ENCODE results near the gene RBM38.

RBM38 gene

DNA sequence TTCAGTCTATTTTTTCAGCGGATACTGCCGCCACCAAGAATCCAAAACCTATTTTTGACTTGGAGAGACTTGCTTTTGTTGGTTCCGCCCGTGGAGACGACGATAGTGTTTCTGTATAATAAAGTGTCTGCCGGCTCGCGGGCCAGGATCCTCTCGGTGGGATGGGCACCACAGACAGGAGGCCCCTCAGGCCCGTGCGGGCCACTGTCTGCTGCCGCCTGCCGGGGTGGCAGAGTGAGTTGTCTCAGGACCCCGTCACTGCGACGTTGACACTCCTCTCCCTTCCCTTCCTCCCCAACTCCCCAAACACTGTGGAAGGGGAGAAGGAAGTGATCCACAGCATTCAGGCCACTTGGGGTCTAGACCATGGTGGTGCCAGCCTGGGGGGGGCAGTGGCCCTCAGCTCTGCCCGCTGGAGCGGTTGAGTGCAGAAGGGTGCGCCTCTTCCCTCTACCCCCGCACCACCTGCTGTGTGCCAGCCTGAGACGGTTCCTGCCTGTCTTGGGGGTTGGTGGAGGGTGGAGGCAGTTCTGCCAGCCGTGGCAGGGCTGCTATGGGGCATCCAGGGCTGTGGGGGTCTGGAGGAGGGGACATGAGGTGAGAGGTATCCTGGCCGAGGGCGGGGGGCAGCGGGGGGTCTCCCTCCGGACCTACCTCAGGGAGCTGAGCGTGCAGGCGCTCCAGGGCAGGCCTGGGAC, 17.5 kb downstream of the RBM38 start:
- H3K27ac Mint-ChIP-seq: no peak overlapping the region
- H3K4me1 Mint-ChIP-seq: peaks cover 18% of the 10 kb centered on the region
- peaks cover 37% of the 10 kb centered on the region for H3K36me3 Mint-ChIP-seq
- H3K4me3 Mint-ChIP-seq: no peak overlapping the region
- DNase-seq: no peak
- H3K9me3 Mint-ChIP-seq: no peaks in the 10 kb centered on the region
- CTCF ChIA-PET: interaction anchor here (0.7 to 1.5 kb wide), 2 partner anchors 18 to 25 kb away, joined by 3 read pairs; no protein-coding TSS in a partner anchor
- peaks cover 4% of the 10 kb centered on the region for H3K27me3 Mint-ChIP-seq

DNA sequence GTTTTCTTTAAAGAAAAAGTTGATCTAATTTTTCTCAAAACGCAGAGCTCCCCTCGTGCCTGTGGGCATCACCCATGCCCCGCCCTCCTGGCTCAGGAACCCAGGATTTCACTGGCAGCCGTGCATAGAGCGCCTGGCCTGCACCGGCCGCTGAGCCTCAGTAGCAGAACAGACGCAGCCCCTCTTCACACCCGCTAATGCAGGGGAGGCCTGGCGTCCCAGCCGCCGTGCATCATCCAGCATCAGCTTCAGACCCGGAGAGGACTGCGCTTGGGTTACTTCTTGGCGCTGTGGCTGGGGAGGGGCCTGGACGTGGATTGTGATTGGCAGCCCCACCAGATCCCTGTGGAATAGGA, 18.1 kb downstream of the RBM38 start:
- Mint-ChIP-seq H3K4me1 (peaks cover 15% of the 10 kb centered on the region), H3K27me3 (peaks cover 6% of the 10 kb centered on the region), H3K27ac (no peak overlapping the region), H3K4me3 (no peak overlapping the region), H3K36me3 (peaks cover 34% of the 10 kb centered on the region), H3K9me3 (no peaks in the 10 kb centered on the region)
- CTCF ChIA-PET: interaction anchor here (0.7 to 1.5 kb wide), 2 partner anchors 19 to 24 kb away, joined by 3 read pairs; no protein-coding TSS in a partner anchor
- no peak for DNase-seq

DNA sequence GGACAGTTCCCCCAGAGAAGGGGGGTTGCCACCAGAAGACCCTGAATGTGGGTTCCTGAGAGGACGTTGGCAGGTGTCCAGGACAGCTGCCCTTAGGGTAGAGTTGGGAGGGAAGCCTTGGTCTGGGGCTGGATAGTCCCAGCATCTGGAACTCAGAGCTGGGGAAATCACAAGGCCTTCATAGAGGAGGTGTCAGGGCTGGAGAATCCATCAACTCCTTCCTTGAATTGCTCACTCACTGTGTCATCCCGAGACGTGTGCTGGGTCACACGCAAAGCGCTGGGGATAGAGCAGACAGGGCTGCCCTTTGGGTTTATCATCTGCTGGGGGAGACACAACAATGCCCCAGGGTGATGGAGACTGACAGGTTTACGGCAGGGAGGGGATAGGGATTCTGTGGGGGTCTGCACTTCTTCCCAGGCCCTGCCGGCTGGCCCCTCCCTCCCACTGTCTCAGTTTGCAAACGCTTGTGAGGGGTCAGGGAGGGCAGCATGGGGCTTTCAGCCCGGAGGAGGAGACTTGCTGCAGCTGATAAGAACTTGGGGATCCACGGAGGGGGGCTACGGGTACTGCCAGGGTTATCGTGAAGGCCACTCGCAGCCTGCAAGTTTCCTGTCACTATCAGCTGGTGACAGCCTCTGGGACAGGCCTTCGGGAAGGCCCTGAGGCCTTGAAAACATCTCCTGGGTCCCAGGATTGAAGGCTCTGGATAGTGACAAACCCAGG, 18.6 kb downstream of the RBM38 start:
- Mint-ChIP-seq H3K4me1 (peaks cover 17% of the 10 kb centered on the region), H3K4me3 (no peak overlapping the region), H3K9me3 (no peaks in the 10 kb centered on the region), H3K36me3 (peaks cover 34% of the 10 kb centered on the region), H3K27ac (no peak overlapping the region), H3K27me3 (peaks cover 10% of the 10 kb centered on the region)
- DNase-seq: no peak
- CTCF ChIA-PET: interaction anchor here (0.7 to 1.5 kb wide), 2 partner anchors 19 to 24 kb away, joined by 3 read pairs; no protein-coding TSS in a partner anchor

DNA sequence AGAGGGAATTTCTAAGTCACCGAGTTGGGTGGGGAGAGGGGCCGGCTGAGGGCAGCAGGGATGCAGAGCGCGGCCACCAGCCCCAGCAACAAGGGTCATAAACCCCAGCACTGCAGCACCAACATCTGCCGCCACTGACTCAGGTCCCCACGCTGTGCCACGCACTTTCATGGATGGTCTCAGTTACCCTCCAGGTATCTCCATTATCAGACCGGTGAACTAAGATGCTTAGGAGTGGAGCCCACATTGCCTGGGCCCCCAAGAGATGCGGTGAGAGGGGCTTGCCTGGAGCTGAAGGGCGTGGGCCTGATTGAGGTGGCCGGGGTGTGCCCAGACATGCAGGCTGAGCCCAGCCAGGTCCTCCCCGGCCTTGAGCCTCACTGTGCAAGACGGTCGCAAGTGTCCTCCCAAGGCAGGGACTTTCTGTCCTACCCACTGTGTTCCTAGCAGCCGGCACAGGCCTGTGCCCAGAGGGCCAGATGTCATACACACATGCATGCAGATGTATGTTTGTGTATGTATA, 19.3 kb downstream of the RBM38 start:
- H3K4me1 Mint-ChIP-seq: peaks cover 17% of the 10 kb centered on the region
- peaks cover 12% of the 10 kb centered on the region for H3K27me3 Mint-ChIP-seq
- H3K27ac Mint-ChIP-seq: no peak overlapping the region
- no peak for DNase-seq
- H3K9me3 Mint-ChIP-seq: no peaks in the 10 kb centered on the region
- H3K4me3 Mint-ChIP-seq: no peak overlapping the region
- peaks cover 34% of the 10 kb centered on the region for H3K36me3 Mint-ChIP-seq
- CTCF ChIA-PET: no interaction called here

DNA sequence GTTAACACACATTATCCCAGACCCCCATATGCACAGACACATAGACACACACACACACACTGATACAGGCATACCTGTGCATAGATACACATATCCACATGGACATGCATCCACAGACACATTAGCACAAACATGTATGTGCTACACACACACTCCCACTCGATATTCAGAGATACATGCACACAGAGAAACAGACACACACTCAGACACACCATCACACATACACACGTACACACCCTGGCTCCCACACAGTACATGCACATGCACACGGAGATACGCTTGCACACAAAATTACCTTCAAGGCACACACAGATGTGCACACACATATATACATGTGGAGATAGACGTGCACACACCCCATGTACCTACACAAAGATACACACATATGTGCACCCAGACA, 19.7 kb downstream of the RBM38 start:
- H3K36me3 Mint-ChIP-seq: peaks cover 34% of the 10 kb centered on the region
- no peak overlapping the region for H3K27ac Mint-ChIP-seq
- H3K27me3 Mint-ChIP-seq: peaks cover 16% of the 10 kb centered on the region
- H3K9me3 Mint-ChIP-seq: no peaks in the 10 kb centered on the region
- no peak overlapping the region for H3K4me3 Mint-ChIP-seq
- H3K4me1 Mint-ChIP-seq: peaks cover 17% of the 10 kb centered on the region
- CTCF ChIA-PET: no interaction called here
- no peak for DNase-seq

DNA sequence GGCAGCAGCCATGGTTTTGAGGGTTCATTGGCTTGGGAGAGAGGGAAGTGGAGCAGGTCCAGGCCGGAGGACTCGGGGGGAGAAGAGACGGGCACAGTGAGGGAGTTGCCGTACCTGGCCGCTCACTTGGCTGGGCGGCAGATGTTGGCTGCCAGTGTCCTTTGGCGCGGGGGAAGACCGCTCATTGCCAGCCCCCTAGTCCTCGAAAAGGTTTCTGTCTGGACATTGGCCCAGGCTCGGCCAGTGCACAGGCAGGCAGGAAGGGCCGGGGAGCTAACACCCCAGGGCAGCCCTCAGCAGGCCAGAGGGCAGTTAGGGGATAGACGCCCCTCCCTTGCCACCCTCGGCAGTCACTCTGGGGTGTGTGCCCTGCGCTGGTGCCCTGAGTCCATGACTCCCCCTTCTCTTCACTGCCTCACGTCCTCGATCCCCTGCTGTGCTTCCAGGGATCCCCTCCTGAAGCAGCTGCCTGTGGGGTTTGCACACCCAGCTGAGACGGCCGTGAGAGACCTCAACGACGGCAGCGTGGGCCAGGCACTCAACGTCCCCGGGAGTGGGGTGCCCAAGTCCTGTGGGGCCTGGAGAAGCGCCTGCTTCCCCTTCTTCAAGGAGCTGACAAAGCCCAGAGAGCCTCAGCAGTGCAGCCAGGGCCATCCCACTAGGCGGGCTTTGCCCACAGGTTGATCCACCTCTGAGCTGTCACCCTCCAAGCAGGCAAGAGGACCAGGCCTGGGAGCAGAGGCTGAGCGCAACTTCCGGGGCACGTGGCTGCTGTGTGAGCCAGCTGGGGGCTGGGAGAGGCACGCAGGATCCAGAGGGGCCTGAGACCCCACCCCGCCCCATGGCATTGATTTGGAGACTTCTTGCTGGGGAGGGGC, 20.4 kb downstream of the RBM38 start:
- H3K4me3 Mint-ChIP-seq: no peak overlapping the region
- H3K27ac Mint-ChIP-seq: no peak overlapping the region
- no peak for DNase-seq
- H3K4me1 Mint-ChIP-seq: peaks cover 17% of the 10 kb centered on the region
- no peaks in the 10 kb centered on the region for H3K9me3 Mint-ChIP-seq
- CTCF ChIA-PET: interaction anchor here (0.9 to 1.9 kb wide), 2 partner anchors 17 to 24 kb away, joined by 3 to 6 read pairs; no protein-coding TSS in a partner anchor
- H3K27me3 Mint-ChIP-seq: peaks cover 21% of the 10 kb centered on the region
- peaks cover 34% of the 10 kb centered on the region for H3K36me3 Mint-ChIP-seq

DNA sequence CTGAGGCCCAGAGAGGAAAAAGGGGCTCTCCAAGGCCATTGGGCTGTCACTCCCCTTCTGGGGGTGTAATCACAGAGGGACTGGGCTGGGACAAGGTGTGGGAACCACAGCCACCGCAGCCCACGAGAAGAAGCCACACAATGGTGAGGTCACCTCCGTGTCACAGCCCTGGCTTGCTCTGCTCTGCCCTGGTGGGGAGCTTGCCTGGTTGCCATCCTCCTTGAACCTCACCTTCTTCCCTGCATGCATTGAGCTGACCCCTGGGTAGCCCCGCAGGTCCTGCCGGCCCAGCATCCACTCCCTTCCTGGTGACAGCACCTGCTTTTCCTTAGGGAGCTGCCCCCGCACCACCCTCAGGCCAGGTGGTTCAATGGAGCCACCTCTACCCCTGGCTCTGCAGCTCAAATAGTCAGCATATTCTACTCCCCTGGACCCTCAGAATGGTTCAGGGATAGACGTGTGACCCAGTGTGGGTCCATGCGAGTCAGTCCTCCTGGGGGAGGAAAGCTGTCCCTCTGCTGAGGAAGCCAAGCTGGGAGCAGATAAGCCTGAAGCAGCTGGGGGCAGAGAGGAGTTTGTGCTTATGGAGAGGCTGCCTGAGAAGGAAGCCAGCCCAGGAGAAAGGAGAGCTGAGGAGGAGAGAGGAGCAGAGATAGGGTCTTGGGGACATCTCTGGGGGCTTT, 21.3 kb downstream of the RBM38 start:
- CTCF ChIA-PET: interaction anchor here (0.8 to 1.9 kb wide), 4 partner anchors 11 to 24 kb away, joined by 3 to 6 read pairs (median 3); no protein-coding TSS in a partner anchor
- Mint-ChIP-seq H3K27ac (peak overlapping the region; percentile 42), H3K27me3 (peaks cover 30% of the 10 kb centered on the region), H3K4me1 (peaks cover 17% of the 10 kb centered on the region), H3K9me3 (no peaks in the 10 kb centered on the region), H3K36me3 (peaks cover 27% of the 10 kb centered on the region), H3K4me3 (no peak overlapping the region)
- DNase-seq: peak; percentile 33

DNA sequence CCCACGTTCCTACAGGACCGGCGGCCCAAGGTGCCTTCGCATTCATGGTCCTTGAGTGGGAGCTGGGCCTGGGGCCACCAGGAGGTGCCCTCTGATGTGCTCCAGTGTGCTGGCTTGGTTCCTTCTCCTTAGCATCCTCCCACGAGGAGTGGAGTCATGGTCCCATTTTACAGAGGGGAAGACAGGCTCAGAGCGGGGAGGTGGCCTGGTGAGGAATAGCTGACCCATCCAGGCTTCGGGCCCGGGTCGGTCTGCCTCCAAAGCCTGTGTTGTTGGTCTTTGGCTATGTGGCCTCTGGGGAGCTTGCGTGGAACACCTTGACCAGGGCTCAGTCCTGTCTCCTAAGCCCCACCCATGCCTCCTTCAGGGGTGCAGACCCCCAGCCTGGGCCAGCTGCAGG, 22.8 kb downstream of the RBM38 start:
- no peaks in the 10 kb centered on the region for H3K9me3 Mint-ChIP-seq
- CTCF ChIA-PET: interaction anchor here (1.0 to 1.9 kb wide), 3 partner anchors 15 to 32 kb away, joined by 3 to 6 read pairs (median 4); no protein-coding TSS in a partner anchor
- H3K4me3 Mint-ChIP-seq: no peak overlapping the region
- H3K36me3 Mint-ChIP-seq: peaks cover 12% of the 10 kb centered on the region
- H3K4me1 Mint-ChIP-seq: peaks cover 23% of the 10 kb centered on the region
- H3K27ac Mint-ChIP-seq: no peak overlapping the region
- DNase-seq: no peak
- H3K27me3 Mint-ChIP-seq: peaks cover 39% of the 10 kb centered on the region

DNA sequence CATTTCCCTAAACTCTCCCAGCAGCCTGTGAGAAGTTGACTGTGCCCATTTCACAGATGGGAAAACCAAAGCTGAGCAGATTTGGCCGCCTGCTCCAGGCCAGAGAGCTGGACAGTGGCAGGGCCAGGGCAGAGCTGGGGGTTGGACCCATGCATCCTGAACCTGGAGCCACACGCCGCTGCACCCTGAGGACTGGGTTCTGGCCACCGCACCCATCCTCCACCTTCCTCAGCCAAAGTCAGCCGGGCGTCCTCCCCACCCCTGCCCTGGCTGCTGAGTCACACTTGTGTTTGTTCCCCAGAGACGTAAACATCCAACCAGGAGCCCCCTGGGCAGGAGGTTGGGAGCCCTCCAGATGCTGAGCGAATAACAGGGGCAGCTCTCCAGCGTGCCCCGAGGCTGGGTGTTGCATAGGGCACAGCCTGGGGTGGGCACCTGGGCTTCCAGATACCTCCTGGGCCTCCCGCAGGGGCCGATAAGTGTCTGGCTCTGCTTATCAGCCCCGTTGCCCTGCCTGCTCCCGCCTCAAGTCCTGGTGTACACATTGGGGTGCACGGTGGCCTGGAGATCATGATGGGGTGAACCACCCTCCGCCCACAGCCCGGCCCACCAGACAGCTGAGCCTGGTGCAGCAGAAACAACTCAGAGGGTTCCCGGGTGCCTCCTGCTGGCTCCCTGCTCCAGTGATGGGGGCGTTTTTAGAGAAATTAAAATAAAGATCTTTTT, 23.8 kb downstream of the RBM38 start:
- Mint-ChIP-seq H3K27me3 (peaks cover 41% of the 10 kb centered on the region), H3K27ac (no peak overlapping the region), H3K9me3 (no peaks in the 10 kb centered on the region), H3K4me1 (peaks cover 25% of the 10 kb centered on the region), H3K4me3 (no peak overlapping the region), H3K36me3 (peaks cover 4% of the 10 kb centered on the region)
- DNase-seq: no peak
- CTCF ChIA-PET: interaction anchor here (1.0 kb wide), 1 partner anchor 25 kb away, joined by 3 read pairs; no protein-coding TSS in a partner anchor

DNA sequence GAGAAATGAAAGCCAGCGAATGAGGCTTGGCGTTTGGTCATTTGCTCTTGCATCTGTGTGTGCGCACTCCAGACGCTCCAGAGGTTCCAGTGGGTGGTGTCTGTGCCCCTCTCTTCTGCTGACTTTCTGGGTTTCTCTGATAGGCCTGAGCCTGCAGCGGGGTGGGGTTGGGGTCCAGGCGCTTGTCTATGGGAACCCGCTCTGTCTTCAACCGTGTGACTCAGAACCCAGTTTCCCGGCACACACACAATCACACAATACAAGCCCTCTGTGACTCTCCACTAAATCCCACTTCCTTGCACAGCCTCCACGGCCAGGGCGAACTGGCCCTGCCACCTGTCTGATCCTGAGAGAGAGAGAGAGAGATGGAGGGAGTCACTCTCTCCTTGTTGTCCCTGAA, 24.6 kb downstream of the RBM38 start:
- H3K36me3 Mint-ChIP-seq: peaks cover 2% of the 10 kb centered on the region
- H3K27ac Mint-ChIP-seq: no peak overlapping the region
- H3K9me3 Mint-ChIP-seq: no peaks in the 10 kb centered on the region
- CTCF ChIA-PET: no interaction called here
- peaks cover 46% of the 10 kb centered on the region for H3K27me3 Mint-ChIP-seq
- peaks cover 24% of the 10 kb centered on the region for H3K4me1 Mint-ChIP-seq
- H3K4me3 Mint-ChIP-seq: no peak overlapping the region
- no peak for DNase-seq

DNA sequence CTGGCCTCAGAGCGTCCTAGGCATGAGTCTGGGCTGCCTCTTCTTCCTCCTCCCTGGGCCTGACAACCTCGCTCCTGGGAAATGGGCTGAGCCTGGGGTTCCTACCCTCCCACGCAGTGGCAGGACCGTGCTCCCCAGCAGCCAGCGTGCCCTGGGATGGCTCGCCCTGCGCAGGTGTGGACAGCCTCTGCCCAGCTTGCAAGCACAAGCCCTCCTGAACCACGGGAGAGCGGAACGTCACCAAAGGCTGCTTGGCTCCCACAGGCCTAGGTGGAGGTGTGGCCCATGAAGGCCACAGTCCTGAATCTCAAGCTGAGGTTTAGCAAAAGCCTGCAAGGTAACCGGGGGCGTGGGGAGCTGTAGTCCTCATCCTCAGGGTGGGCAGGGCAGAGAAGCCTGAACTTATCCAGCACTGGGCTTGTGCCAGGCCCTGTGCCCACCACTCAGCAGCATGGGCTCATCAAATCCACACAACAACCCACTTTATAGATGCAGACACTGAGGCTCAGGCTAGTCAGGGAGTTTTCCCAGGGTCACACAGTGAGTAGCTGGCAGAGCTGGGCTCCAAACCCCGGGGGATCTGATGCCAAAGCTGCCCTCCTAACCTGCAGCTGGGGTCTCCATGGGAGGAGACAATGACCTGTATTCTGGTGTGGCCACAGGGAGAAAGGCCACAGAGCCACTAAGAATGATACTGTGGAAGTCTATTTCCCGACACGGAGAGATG, 25.3 kb downstream of the RBM38 start:
- peaks cover 19% of the 10 kb centered on the region for H3K4me1 Mint-ChIP-seq
- no peaks in the 10 kb centered on the region for H3K9me3 Mint-ChIP-seq
- no peak overlapping the region for H3K4me3 Mint-ChIP-seq
- DNase-seq: no peak
- CTCF ChIA-PET: no interaction called here
- peaks cover 50% of the 10 kb centered on the region for H3K27me3 Mint-ChIP-seq
- no peaks in the 10 kb centered on the region for H3K36me3 Mint-ChIP-seq
- no peak overlapping the region for H3K27ac Mint-ChIP-seq

DNA sequence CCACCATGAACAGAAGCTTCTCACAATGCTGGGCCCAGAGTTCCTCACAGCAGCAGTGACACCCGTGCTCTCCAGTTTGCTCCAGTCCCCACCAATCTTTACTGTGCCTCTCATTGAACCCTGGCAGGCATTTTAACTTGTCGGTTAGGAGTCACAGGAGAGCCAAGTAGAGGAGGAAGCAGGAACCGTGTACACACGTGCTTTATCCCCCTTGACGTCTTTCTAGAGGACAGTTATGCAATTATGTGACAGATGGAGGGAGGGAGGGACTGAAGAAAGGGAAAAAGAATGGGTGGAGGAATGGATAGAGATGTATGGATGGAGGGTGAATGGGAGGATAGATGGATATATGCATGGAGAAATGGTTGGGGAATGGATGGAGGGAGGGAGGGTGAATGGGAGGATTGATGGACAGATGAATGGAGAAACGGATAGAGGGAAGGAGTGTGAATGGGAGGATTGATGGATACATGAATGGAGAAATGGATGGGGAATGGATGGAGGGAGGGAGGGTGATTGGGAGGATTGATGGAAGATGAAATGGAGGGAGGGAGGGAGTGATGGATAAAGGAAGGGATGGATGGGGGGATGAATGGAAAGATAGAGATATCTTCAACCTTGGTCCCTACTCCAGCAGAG, 26.0 kb downstream of the RBM38 start:
- H3K9me3 Mint-ChIP-seq: no peaks in the 10 kb centered on the region
- peaks cover 19% of the 10 kb centered on the region for H3K4me1 Mint-ChIP-seq
- no peak overlapping the region for H3K4me3 Mint-ChIP-seq
- peaks cover 50% of the 10 kb centered on the region for H3K27me3 Mint-ChIP-seq
- CTCF ChIA-PET: no interaction called here
- H3K36me3 Mint-ChIP-seq: no peaks in the 10 kb centered on the region
- no peak overlapping the region for H3K27ac Mint-ChIP-seq
- no peak for DNase-seq
